GM21737 (cell line): ENCODE measurements around the gene MBOAT1.
A peak's percentile ranks its signal among the peaks of the same experiment; 100 is the strongest.
"Not testable (repeated sequence)": the region's sequence is repeated elsewhere in the genome, so short reads cannot be mapped to it uniquely, and the experiment has no call there.

Experiments used
- ATAC-seq: cut with Tn5 transposase; IDR thresholded peaks from one replicate; pipeline ENCODE4 v1.9.1; 2021; ENCODE audit warnings: mild to moderate bottlenecking, moderate library complexity; ENCODE audit not compliant: unreplicated experiment

The MBOAT1 gene, protein sequence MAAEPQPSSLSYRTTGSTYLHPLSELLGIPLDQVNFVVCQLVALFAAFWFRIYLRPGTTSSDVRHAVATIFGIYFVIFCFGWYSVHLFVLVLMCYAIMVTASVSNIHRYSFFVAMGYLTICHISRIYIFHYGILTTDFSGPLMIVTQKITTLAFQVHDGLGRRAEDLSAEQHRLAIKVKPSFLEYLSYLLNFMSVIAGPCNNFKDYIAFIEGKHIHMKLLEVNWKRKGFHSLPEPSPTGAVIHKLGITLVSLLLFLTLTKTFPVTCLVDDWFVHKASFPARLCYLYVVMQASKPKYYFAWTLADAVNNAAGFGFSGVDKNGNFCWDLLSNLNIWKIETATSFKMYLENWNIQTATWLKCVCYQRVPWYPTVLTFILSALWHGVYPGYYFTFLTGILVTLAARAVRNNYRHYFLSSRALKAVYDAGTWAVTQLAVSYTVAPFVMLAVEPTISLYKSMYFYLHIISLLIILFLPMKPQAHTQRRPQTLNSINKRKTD

GRCh38 chr6:20212392-20213111 is at the start of gene MBOAT1:
Gene MBOAT1 (minus strand): TSS chr6:20212469. CDS start chr6:20212234, 235 bp downstream.
- ATAC-seq, result peak; percentile 88

DNA sequence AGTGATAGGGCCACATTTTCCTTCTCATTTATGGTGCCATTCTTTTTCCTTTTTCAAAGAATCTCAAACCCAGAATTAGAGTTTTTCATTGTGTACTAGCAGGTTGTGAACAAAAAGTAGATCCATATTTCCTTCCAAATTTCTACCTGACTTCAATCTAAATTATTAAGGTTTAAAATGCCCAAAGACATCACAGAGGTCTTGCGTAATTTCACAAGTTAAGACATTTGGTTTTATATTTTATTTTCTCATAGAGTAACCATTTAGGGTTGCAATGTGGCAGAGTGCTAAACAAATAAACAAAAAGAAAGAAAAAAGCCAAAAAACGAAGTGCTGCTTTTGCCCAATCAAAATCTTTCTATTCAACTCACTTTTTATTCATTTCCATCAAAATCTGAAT is 49.4 kb upstream of the MBOAT1 start:
- ATAC-seq, result no peak

GRCh38 chr6:20260360-20260759 is 48.1 kb upstream of the MBOAT1 start:
- ATAC-seq, result no peak

- no peak for ATAC-seq
Observed at GRCh38 chr6:20259316-20260049, 47.2 kb upstream of the MBOAT1 start.

DNA sequence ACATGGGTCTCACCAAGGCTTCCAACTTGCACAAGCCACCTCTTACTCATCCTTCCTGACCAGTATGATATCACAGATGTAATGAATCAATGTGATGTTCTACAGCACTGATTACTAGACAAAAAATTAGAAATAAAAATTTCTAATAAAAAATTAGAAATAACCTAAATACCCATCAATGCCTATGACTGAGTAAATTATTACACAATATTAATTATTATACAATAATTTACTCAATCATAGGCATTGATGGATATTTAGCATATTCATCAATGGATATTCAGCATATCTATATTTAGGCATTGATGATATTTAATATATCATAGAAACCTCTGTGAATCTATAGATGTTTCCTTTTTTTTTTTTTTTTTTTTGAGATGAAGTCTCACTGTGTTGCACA is 43.2 kb upstream of the MBOAT1 start:
- ATAC-seq, result no peak

GRCh38 chr6:20254295-20254694 is 42.0 kb upstream of the MBOAT1 start:
- no peak for ATAC-seq

GRCh38 chr6:20253021-20253420 is 40.8 kb upstream of the MBOAT1 start:
- ATAC-seq, result no peak

DNA sequence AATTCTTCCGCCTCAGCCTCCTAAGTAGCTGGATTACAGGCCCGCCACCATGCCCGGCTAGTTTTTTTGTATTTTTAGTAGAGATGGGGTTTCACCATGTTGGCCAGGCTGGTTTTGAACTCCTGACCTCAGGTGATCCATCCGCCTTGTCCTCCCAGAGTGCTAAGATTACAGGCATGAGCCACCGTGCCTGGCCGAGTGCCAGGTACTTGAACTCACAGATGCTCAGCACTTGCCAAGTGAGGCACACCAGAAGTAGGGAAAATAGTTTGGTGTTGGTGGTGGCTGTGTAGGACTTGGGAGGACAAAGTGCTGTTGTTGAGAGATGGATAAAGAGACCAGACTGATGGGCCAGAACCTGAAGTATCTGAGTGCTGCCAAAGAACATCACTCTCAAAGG is 40.0 kb upstream of the MBOAT1 start:
- no peak for ATAC-seq

- no peak for ATAC-seq
Observed at GRCh38 chr6:20251525-20251924, 39.3 kb upstream of the MBOAT1 start.

- no peak for ATAC-seq
Observed at GRCh38 chr6:20246125-20246524, 33.9 kb upstream of the MBOAT1 start.

DNA sequence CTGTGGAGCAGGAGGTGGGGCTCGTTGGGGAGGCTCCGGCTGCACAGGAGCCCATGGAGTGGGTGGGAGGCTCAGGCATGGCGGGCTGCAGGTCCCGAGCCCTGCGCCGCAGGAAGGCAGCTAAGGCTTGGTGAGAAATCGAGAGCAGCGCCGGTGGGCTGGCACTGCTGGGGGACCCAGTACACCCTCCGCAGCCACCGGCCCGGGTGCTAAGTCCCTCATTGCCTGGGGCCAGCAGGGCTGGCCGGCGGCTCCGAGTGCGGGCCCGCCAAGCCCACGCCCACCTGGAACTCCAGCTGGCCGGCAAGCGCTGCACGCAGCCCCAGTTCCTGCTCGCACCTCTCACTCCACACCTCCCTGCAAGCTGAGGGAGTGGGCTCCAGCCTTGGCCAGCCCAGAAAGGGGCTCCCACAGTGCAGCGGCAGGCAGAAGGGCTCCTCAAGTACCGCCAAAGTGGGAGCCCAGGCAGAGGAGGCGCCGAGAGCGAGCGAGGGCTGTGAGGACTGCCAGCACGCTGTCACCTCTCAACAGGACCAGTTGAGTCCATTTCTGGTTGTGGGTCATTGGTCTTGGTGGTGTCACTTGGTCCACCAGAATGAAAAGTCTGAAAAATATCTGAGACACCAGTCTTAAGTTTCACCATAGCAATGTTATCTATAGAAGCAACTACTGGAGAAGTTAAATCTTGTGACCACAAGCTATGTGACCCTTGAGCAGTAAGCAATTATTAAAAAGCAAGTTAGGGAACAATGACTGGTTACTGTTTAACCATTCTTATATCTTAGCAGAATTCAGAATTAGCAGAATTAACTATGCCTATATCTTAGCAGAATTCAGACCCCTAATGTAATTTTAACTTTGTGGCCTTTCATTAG is 32.8 kb upstream of the MBOAT1 start:
- ATAC-seq, result not testable (repeated sequence)

- ATAC-seq, result no peak
Observed at GRCh38 chr6:20243288-20243687, 31.0 kb upstream of the MBOAT1 start.

DNA sequence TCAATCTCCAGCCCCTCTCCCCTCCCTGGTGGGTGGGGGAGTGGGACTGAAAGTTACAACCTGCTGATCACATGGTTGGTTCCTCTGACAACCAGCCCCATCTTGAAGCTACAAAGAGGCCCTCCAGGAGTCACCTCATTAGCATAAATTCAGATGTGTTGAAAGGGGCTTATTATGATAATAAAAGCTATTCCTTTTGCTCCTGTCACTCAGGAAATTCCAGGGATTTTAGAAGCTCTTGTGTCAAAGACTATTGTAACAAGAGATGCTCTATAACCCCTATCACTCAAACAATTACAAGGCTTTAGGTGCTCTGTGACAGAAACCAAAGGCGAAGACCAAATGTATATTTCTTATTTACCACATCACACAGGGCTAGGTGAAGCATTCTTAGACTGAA is 30.1 kb upstream of the MBOAT1 start:
- no peak for ATAC-seq

GRCh38 chr6:20241102-20241501 is 28.8 kb upstream of the MBOAT1 start:
- no peak for ATAC-seq

- no peak for ATAC-seq
Observed at GRCh38 chr6:20238688-20239587, 26.7 kb upstream of the MBOAT1 start.

DNA sequence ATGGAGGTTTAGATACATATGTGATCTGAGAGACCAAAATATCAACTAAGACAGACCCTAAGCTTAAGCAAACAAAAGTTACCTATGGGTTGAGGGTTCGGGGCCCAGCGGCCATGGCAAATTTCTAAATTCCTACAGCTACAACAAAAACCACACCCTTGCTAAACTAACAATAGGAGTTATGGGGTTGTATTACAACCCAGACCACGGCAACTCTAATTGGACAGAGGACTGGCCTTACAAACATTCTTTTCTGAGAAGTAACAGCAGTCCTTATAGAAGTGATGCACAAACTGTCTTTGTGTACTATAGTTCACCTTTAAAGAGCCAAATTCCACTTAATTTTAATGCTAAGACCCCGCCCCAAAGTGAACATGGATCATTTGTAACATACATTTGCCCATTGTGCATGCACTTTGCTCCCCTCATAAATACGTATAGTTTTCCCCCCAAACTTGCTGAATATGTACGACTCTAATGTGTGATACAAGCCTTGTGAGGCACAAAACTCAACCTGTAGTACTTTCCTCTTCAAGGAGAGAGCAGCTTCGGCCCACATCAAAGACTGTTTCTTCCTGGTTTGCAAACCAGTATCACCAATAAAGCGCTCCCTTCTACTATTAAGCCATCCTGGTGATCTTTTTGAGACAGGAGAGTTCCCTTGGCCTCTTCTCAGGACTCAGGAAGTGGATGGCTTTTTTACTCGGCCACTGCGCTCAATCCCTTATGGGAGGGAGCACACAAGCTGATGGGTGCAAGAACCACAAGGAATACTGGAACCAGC is 25.6 kb upstream of the MBOAT1 start:
- no peak for ATAC-seq

DNA sequence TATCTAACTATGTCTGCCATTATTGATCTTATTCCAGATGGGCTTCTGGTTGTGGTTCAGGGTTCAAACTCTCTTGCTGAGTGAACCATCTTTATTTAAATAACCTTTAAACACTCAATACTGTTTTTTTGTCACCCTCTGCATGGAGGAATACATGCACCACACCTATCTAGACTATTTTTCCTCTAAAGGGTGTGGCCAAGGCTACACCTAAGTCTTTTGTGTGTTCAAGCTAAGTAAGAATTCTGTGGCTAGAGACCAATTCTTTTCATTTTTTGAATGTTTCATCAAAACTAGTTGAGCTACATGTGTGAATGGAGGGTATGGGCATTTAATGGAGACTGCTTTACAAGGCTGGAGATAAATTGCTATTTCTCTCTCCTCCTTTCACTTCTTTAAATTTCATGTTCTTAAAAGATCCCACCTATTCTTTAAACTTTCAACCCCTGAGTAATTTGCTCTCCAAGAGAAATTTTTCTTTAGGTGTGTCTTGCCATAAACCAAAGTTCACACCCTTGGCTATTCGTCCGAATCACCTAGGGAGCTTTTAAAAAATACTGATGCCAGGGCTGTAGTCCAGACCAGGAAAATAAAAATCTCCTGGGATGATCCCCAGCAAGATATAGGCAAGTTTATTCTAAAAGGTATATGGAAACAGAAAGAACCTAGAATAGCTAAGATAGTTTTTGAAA is 24.8 kb upstream of the MBOAT1 start:
- no peak for ATAC-seq

DNA sequence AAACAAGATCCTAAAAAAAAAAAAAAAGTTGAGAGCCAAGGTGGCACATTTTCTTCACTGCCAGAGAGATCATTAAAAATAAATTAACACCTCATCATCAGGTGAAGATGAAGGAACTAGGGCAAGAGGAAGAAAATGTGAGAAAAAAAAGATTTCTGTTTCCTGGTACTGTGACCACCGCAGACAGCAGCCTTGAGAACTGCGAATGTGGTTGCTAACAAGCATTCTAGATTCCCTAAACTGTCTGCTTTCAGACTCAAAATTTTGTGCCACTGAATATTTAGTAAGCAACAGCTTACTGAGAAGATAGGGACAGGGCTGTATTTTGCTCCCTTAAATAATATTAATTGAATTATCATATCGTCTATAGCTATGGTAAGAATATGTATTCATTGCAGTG is 24.1 kb upstream of the MBOAT1 start:
- ATAC-seq, result no peak
